C4-2B (cell line): Measurements from ENCODE around the gene DEK.

Experiments
- CTCF ChIP-seq: fragments of 450-650 bp; conservative IDR thresholded peaks from 2 replicates; pipeline ENCODE4 v1.5.1; 2017; ENCODE audit warnings: mild to moderate bottlenecking
- ZFX ChIP-seq: fragments of 450-650 bp; IDR thresholded peaks from 2 replicates; pipeline ENCODE4 v1.6.1; 2017

GRCh38 chr6:18182568-18182967, 81.8 kb downstream of the DEK start:
- TF ChIP-seq CTCF (no peak), ZFX (no peak)
